Measurements from ENCODE around the gene RAC3. TPM values are rescaled to one million over a fixed set of nuclear protein-coding genes. Genes with fewer than 3 reads are reported as not detected.

Gene RAC3
- total RNA-seq, 2 experiments from 2014 or later: 15.1 to 24.4 TPM

- intact Hi-C loops (cut with micrococcal nuclease; ENCODE audit: unreplicated experiment): no loop called here
- Histone ChIP-seq H3K4me2 (ENCODE audit: low read length) (no peak overlapping the region), H3K4me1 (ENCODE audit: insufficient read depth, low read length, poor library complexity, severe bottlenecking) (no peaks in the 10 kb centered on the region), H3K79me2 (ENCODE audit: insufficient read depth, low read depth, low read length) (no peaks in the 10 kb centered on the region), H3K36me3 (ENCODE audit: insufficient read depth, low read length) (peaks cover 34% of the 10 kb centered on the region), H3K9me3 (ENCODE audit: low read length) (no peaks in the 10 kb centered on the region), H2AFZ (ENCODE audit: low read length) (no peak overlapping the region), H3K27ac (ENCODE audit: low read depth, low read length, poor library complexity, severe bottlenecking) (no peak overlapping the region), H3K9me2 (ENCODE audit: insufficient read depth, low read length) (no peaks in the 10 kb centered on the region), H3K4me3 (ENCODE audit: low read depth, low read length, poor library complexity, severe bottlenecking) (no peak overlapping the region), H4K20me1 (ENCODE audit: insufficient read depth, low read length) (no peaks in the 10 kb centered on the region)
- ChIA-PET POLR2A (no interaction called here), CTCF (ENCODE audit: unreplicated experiment) (no interaction called here)
- BruUV-seq (replicated peaks): no TSS peak
- TF ChIP-seq EZH2phosphoT487 (IDR thresholded peaks at IDR 0.05; ENCODE audit: borderline replicate concordance, low read depth, low read length): no peak
- TF ChIP-seq CTCF (conservative IDR thresholded peaks at IDR 0.05; ENCODE audit: low read length): no peak
- DNase-seq (ENCODE audit: low spot score): no peak
Measured at GRCh38 chr17:81987161-81987770, 44.2 kb upstream of the RAC3 start.

DNA sequence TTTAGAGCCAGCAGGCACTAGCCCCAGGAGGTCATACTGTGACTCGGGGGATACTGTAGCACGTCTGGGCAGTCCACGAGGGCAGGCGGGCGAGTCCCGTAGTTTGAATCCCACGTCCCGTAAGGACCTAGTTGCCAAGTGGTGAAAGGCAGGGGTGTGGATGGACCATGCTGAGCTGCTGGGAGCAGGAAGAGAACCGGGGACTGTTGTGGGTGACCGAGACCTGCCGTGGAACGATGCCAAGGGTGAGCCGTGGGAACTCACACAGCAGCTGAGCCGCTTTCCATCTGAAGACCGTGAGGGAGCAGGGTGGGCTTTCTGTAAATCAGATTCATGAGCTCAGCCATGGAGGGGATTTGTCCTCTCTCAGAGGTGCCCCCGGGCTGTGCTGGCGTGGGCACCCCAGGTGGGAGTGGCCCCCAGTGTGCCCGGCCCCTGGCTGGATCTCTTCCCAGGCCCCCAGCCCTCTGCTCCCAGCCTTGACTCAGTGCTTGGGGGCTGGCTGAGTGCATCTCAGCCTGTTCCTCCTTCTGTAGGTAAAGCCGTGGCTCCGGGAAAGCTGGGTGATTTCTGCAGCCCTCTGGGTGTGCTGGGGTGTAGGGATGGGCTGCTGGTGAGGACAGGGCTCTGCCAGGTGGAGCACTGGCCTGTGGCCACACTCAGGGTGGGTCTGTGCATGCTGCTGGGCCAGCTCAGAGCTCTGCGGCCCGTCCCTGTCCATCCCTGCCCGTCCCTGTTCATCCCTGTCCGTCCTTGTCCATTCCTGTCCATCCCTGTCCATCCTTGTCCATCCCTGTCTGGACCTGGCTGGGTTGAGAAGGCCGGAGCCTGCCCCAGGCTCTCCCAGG lies 40.4 kb upstream of the RAC3 start:
- intact Hi-C loops (cut with micrococcal nuclease; ENCODE audit: unreplicated experiment): no loop called here
- ChIA-PET POLR2A (no interaction called here), CTCF (ENCODE audit: unreplicated experiment) (no interaction called here)
- no peaks in the 10 kb centered on the region for H3K79me2 ChIP-seq (ENCODE audit: insufficient read depth, low read depth, low read length)
- peaks cover 7% of the 10 kb centered on the region; the same call in 1 of the 2 replicates for H3K36me3 ChIP-seq (ENCODE audit: insufficient read depth, low read length)
- H3K4me2 ChIP-seq (ENCODE audit: low read length): no peak overlapping the region
- no peaks in the 10 kb centered on the region for H4K20me1 ChIP-seq (ENCODE audit: insufficient read depth, low read length)
- H3K4me1 ChIP-seq (ENCODE audit: insufficient read depth, low read length, poor library complexity, severe bottlenecking): no peaks in the 10 kb centered on the region
- H3K9me3 ChIP-seq (ENCODE audit: low read length): no peaks in the 10 kb centered on the region
- no peak overlapping the region for H3K4me3 ChIP-seq (ENCODE audit: low read depth, low read length, poor library complexity, severe bottlenecking)
- TF ChIP-seq CTCF (conservative IDR thresholded peaks at IDR 0.05; ENCODE audit: low read length) (no peak), EZH2phosphoT487 (IDR thresholded peaks at IDR 0.05; ENCODE audit: borderline replicate concordance, low read depth, low read length) (no peak)
- H3K27ac ChIP-seq (ENCODE audit: low read depth, low read length, poor library complexity, severe bottlenecking): no peak overlapping the region
- BruUV-seq (replicated peaks): no TSS peak
- no peak for DNase-seq (ENCODE audit: low spot score)
- no peak overlapping the region for H2AFZ ChIP-seq (ENCODE audit: low read length)
- no peaks in the 10 kb centered on the region for H3K9me2 ChIP-seq (ENCODE audit: insufficient read depth, low read length)

All from OCI-LY7 (cell line).